C4-2B (cell line): ENCODE results near the gene GPHN.

Experiments used
- H3K27ac ChIP-seq: fragments of 450-650 bp; 2 replicates; pipeline ENCODE4 v1.5.1; 2017
- ZFX ChIP-seq: fragments of 450-650 bp; IDR thresholded peaks from 2 replicates; pipeline ENCODE4 v1.6.1; 2017
- TF ChIP-seq, protein P1 (sequence below): fragments of 450-650 bp; conservative IDR thresholded peaks from 2 replicates; pipeline ENCODE4 v1.5.1; 2017; ENCODE audit warnings: mild to moderate bottlenecking

GPHN gene

DNA sequence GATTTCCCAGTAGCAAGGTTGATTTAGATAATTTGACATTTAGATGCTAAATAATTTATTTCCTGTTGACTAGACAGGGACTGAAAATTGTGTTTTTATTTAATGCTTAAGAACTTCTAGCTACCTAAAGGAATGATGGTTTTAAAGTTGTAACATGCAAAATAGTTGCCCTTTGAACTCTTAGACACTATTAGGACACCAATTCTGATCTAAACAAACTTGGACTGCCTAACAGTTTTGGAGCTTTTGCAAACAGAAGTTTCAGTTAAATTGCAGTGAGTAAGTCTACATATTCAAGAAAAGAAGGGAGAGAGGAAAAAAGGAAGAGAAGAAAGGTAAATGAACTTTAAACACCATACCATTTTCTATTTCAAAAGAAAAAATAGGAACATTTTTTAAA, 492.0 kb downstream of the GPHN start:
- H3K27ac ChIP-seq, result no peak overlapping the region
- TF ChIP-seq, protein P1, sequence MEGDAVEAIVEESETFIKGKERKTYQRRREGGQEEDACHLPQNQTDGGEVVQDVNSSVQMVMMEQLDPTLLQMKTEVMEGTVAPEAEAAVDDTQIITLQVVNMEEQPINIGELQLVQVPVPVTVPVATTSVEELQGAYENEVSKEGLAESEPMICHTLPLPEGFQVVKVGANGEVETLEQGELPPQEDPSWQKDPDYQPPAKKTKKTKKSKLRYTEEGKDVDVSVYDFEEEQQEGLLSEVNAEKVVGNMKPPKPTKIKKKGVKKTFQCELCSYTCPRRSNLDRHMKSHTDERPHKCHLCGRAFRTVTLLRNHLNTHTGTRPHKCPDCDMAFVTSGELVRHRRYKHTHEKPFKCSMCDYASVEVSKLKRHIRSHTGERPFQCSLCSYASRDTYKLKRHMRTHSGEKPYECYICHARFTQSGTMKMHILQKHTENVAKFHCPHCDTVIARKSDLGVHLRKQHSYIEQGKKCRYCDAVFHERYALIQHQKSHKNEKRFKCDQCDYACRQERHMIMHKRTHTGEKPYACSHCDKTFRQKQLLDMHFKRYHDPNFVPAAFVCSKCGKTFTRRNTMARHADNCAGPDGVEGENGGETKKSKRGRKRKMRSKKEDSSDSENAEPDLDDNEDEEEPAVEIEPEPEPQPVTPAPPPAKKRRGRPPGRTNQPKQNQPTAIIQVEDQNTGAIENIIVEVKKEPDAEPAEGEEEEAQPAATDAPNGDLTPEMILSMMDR, result no peak

DNA sequence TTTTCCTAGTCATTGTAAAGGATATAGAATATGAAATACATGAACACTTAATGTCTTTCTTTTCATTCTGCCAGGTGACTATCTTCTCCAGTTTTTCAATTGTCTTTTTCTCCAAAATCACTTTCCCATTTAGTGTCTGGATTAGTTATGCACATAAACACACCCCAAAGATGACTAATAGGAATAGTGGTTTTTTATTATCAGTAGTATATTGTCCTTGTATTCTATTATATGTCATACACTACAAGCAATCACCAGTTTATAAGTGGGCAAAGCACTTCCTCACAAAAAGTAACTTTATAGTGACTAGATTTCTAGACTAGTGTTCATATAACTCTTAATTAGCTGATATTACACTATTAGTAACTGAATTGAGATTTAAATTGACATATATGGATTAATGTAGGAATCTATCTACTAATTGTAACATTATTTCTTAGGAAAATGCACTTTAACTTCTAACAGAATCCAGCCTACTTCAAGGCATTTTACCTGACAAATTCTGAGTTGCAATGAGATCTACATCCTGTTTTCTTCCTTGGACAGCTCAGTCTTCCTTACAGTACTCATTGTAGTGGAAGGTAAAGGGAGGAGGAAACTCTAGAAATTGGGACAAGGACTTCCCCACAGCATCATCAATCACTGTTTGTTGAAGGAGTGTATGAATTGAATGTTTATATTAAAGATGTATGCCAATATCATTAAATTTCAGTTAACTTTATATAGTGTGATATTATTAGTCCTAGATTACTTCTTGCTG, 495.2 kb downstream of the GPHN start:
- no peak overlapping the region for H3K27ac ChIP-seq
- TF ChIP-seq ZFX, result no peak
- TF ChIP-seq, protein P1, result no peak

DNA sequence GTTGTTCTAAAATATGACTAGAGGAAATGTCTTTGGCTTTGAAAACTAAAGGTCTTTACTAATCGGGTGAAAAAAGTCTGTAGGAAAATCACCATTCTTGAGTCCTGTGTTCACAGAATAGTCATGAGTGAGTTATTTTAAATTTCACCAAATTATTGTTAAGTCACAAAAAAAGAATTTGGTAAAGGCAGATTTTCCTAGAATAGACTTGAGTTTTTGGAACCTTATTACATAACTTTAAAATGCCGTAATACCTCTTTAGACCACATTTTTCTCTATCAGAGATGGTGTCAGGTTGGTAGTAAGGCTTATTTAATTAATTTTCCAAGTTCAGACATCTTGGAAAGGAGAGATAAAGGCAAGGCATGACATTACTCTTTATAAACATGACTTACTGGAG, 496.6 kb downstream of the GPHN start:
- no peak overlapping the region for H3K27ac ChIP-seq
- TF ChIP-seq, protein P1, result no peak
- no peak for TF ChIP-seq ZFX

DNA sequence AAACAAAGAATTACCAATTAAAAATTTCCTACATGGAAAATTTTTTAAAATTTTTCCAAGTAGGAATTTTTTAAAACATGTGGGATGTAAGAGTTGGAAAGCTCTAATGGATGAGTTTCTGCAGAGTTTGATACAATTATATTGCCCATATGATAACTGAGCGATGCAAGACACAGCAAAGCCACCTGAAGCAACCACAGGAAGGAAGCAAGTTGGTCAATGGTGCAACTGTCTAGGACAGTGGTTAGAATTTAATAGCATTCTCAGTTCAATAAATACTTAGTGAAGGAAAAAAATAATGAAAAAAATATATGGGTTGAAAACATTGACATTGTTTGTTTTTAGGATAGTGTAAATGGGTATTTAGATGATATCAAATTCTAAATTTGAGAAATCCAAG, 502.7 kb downstream of the GPHN start:
- TF ChIP-seq, protein P1, result no peak
- no peak for TF ChIP-seq ZFX

DNA sequence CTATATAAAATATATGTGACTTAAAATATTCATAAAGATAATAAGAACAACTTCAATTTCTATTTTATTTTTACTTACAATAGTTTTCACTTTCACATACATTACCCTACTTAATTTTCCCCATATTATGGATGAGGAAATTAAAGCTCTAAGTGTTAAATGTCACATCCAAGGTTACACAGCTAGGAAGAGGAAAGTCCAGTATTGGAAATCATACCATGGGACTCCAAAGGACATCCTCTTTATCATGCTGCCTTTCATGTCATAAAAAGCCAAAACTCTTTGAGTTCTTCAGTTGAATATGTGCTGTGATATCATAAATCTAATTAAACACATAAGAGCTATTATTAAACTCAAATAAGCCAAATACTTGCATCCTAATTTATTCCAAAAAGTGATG, 508.9 kb downstream of the GPHN start:
- TF ChIP-seq, protein P1, result no peak
- no peak overlapping the region for H3K27ac ChIP-seq

More for the DNA sequence above, 502.7 kb downstream of the GPHN start:
- no peak overlapping the region for H3K27ac ChIP-seq

DNA sequence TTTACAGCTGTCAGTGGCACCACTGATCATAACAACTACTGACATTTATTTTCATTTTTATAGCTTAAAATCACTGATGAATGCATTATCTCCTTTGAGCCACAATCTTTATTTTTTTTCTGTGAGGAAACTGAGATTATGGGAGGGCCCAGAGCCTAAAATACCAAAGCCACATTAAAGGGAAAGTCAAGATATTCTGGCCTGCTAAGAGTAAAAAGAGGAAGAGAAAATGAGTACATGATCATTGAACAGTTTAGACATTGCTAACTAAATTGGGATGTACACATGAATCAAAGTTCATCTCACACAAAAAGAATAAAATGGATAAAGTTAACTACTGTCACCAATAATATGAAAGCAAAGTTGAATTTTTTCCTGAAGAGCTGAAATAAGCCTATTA, 510.8 kb downstream of the GPHN start:
- no peak overlapping the region for H3K27ac ChIP-seq
- TF ChIP-seq, protein P1, result no peak
- no peak for TF ChIP-seq ZFX

DNA sequence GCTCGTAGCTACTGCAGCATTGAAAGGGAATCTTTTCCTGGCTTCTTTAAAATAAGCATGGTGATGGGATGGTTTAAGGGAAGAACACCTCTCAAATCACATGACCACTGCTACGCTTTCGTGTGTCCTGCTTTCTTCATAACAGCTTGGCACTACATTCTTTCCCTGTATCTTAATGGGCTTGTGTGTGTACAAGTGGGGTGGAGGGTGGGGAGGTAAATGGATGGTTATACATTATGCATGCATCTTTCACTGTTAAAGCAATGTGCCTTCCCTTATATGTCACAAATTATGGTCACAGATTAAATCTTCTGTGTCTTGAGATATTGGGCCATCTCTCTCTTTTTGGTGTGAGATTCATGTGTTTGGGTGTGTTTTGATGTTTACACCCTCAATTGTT, 511.8 kb downstream of the GPHN start:
- H3K27ac ChIP-seq, result no peak overlapping the region
- TF ChIP-seq ZFX, result no peak
- TF ChIP-seq, protein P1, result no peak
